Muscle layer of duodenum (tissue), 2 donors: ENCODE results near the gene ANKRD10.
A peak's percentile ranks its signal among the peaks of the same experiment; 100 is the strongest.

Experiments
- H3K27ac ChIP-seq: one replicate; pipeline ENCODE4 v1.7.0; 2013; ENCODE audit warnings: mild to moderate bottlenecking, low read length
- H3K27me3 ChIP-seq: one replicate; pipeline ENCODE4 v1.7.0; 2013; ENCODE audit warnings: low read depth, mild to moderate bottlenecking, control low read depth, low read length
- H3K36me3 ChIP-seq, 2 donors: one replicate each; pipeline ENCODE4 v1.7.0; 2013; ENCODE audit warnings: low read length in 2 of 2, control low read depth in 1 of 2, mild to moderate bottlenecking in 1 of 2; ENCODE audit not compliant: insufficient read depth in 2 of 2, control insufficient read depth in 1 of 2
- H3K4me1 ChIP-seq, 2 donors: one replicate each; pipeline ENCODE4 v1.7.0; 2013; ENCODE audit warnings: low read length in 2 of 2, mild to moderate bottlenecking in 2 of 2, control low read depth in 1 of 2, moderate library complexity in 1 of 2; ENCODE audit not compliant: insufficient read depth in 2 of 2, control insufficient read depth in 1 of 2
- H3K4me3 ChIP-seq, 2 donors: one replicate each; pipeline ENCODE4 v1.7.0; 2013; ENCODE audit warnings: low read length in 2 of 2, low read depth in 1 of 2, mild to moderate bottlenecking in 1 of 2
- H3K9me3 ChIP-seq, 2 donors: one replicate each; pipeline ENCODE4 v1.7.0; 2013; ENCODE audit warnings: low read length in 2 of 2, control low read depth in 1 of 2, mild to moderate bottlenecking in 1 of 2; ENCODE audit not compliant: control insufficient read depth in 1 of 2
- donor health status: healthy.

The ANKRD10 gene

DNA sequence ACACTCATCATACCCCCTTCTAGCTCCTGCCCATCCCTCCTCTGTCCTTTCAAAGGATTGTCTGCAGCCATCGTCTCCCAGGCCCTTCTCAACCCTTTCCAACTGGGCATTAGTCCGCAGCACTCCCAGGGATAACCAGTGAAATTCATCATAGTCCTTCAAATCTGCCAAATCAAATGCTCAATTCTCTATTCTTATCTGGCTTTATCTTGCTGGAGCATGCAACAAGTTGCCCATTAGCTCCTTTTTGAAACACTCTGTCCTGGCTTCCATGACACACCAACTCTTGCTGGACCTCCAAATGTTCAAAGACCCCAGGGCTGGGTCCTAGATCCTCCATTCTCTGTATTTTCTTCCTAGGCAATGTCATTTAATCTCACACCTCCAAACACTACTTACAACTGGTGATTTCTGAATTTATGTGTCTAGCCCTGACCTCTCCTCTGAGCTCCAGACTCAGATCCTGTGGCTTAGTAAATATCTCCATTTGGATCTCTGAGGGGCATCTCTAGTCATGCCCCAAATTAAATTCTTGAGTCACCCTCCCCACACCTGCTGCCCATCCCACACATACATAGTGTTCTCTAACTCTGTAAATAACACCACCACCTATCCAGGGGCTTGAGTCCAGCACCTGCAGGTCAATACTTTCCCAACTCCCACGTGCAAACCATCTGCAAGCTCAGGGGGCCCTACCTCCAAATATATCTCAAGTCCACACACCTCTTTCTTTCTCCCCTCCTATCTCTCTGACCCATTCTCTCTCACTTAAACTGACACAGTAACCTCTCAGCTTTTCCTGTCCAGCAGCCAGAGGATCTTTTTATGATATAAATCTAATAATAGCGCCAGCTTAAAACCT is 9.1 kb upstream of the ANKRD10 start:
- Histone ChIP-seq H3K36me3 (no peaks in the 10 kb centered on the region), H3K4me1 (no peaks in the 10 kb centered on the region), H3K27ac (no peak overlapping the region), H3K9me3 (no peaks in the 10 kb centered on the region), H3K27me3 (no peaks in the 10 kb centered on the region), H3K4me3 (no peak overlapping the region)

DNA sequence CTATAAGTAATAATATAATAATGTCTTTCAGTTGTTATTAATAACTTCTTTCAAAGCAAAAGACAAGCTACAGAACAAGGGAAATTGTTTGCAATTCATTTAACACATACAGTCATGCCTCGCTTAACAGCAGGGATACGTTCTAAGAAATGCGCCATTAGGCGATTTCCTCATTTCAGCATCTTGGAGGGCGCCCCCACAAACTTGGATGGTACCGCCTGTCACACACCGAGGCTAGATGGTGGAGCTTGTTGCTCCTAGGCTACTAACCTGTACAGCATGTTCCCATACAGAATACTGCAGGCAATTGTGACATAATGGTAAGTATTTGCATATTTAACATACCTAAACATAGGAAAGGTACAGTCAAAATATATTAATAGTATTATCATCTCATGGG is 8.2 kb upstream of the ANKRD10 start:
- no peak overlapping the region for H3K27ac ChIP-seq
- H3K4me1 ChIP-seq: no peaks in the 10 kb centered on the region
- no peaks in the 10 kb centered on the region for H3K27me3 ChIP-seq
- no peak overlapping the region for H3K4me3 ChIP-seq
- no peaks in the 10 kb centered on the region for H3K9me3 ChIP-seq
- no peaks in the 10 kb centered on the region for H3K36me3 ChIP-seq

DNA sequence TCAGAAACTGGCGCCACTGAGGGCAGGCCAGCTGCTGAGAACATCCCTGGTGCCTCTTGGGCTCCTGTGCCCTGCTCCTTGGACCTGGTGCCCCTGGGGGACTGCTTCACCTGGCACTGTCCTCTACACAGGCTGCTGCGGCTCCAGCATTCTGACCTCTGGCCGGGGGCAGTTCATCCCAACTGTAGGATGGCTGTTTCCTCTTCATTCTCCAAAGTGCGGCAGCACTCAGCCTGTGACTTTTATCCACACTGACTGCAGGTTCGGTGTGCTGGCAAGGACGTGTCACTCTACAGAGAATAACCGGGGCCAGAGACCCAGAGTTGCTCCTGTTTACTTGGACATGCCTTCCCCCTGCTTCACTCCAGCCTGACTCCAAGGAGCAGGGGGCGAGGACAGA is 7.6 kb upstream of the ANKRD10 start:
- Histone ChIP-seq H3K4me1 (no peaks in the 10 kb centered on the region), H3K4me3 (no peak overlapping the region), H3K9me3 (no peaks in the 10 kb centered on the region), H3K27me3 (no peaks in the 10 kb centered on the region), H3K36me3 (no peaks in the 10 kb centered on the region), H3K27ac (no peak overlapping the region)

DNA sequence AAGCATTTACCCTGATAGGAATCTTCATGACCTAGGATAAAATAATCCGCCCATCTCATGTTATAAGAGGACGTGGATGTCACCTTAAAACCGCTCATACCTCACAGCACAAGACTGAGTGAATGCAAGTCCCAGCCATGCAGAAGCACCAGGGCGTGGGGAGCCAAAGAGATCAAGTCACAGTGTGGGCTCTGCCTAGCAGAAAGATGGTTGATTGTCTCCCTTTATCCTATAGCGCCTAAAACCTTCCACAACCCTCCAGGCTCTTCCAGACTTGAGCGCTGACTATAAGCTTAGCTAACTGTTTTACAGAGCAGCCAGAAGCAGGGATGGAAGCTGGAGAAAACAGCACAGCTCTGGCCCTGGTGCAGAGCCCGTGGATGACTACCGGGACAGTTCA is 6.8 kb upstream of the ANKRD10 start:
- H3K9me3 ChIP-seq: no peaks in the 10 kb centered on the region
- H3K27me3 ChIP-seq: no peaks in the 10 kb centered on the region
- H3K4me1 ChIP-seq: no peaks in the 10 kb centered on the region
- H3K36me3 ChIP-seq: peaks cover 0 to 1% of the 10 kb centered on the region in 2 donors
- H3K27ac ChIP-seq: no peak overlapping the region
- H3K4me3 ChIP-seq: no peak overlapping the region

DNA sequence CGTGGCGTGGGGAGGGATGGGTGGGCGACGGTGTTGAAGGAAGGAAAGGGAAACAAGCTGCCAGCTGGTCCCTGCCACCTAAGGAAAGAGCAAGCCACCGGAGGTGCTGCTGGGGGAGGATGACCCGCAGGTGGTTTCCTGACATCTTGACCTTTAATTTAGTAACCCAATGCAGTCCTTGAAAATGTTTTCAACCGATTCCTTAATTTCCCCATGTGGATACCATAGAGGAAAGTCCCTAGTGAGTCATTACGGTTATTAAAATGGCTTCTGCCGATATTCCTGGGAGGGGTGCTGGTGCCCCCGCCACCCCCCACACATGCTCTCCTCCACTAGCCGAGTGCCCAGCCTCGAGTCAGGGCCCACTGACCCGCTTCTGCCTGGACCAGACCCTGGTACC is 6.3 kb upstream of the ANKRD10 start:
- peaks cover 0 to 5% of the 10 kb centered on the region in 2 donors for H3K36me3 ChIP-seq
- H3K27ac ChIP-seq: no peak overlapping the region
- no peak overlapping the region for H3K4me3 ChIP-seq
- H3K9me3 ChIP-seq: no peaks in the 10 kb centered on the region
- H3K27me3 ChIP-seq: no peaks in the 10 kb centered on the region
- H3K4me1 ChIP-seq: no peaks in the 10 kb centered on the region

DNA sequence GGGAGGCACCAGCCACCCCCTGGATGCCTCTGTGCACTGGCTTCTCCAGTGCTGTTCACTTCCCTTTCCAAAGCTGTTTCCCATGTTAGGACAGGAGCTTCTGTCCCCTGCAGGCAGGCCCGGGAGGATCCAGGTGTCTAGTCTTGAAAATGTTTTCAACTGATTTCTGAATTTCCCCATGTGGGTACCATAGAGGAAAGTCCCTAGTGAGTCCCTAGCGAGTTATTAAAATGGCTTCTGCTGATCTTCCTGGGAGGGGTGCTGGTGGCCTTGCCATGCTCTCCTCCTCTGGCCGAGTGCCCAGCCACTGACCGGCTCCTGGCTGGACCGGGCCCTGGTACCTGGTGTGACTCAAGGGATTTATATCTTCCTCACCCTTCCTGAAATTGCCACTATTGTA is 5.2 kb upstream of the ANKRD10 start:
- Histone ChIP-seq H3K27ac (no peak overlapping the region), H3K36me3 (peaks cover 0 to 13% of the 10 kb centered on the region in 2 donors), H3K9me3 (no peaks in the 10 kb centered on the region), H3K4me1 (no peaks in the 10 kb centered on the region), H3K27me3 (no peaks in the 10 kb centered on the region), H3K4me3 (no peak overlapping the region)

DNA sequence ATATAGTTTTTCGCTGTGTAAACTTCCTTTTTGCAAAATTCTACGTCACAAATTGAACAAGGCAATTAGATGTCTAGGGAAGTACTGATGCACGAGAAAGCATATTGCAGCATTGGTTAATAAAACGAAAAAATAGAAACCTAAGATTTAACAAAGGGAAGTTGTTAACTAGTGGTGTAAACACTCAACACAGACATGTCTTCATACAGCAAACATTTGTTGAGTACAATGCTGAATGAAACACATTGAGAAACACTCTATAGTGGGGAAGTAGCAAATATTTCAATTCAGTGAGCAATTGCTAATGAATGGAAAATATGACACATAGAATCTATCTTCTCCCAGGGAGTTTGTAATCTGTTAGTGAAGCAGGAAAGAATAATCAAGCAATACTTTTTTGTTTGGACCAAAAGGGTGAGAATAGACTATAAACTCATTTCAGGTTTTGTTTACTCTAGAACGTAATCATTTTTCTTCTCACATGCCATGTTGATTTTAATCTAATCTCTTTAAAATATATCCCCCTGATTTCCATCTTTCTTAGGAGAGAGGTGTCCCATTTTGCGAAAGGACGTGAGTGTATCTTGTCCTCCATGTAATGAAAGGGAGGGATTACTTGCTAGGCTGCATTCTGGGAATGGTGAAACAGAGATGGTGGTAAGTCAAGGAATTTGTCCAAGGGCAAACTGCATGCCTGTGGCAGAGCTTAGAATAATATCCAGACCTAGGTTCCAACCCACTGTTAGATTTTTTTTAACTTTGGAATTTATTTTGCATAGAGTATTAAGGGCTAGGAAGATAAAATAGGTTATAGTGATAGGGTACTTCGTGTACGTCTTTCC is 1.7 kb upstream of the ANKRD10 start:
- Histone ChIP-seq H3K36me3 (peaks cover 0 to 18% of the 10 kb centered on the region in 2 donors), H3K27ac (peak overlapping the region; percentile 100), H3K4me1 (peaks cover 13 to 21% of the 10 kb centered on the region in 2 donors), H3K4me3 (peak overlapping the region; percentile 65 to 81), H3K9me3 (no peaks in the 10 kb centered on the region), H3K27me3 (no peaks in the 10 kb centered on the region)

DNA sequence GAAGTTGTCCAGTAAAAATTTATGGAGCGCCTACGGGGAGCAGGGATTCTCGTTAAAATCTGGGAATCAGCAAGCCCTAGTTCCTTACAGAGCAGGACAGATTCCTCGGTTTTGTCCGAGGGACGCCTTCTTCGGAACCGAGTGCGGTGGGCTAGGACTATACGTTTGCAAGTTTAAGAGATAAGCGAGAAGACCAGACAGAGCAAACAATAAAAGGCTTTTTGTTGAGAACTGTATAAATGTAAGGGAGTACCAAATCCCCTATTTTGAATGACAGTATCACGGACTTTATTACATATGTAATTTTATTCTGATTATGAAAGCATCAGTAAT is 971 bp upstream of the ANKRD10 start:
- Histone ChIP-seq H3K27ac (peak overlapping the region; percentile 100), H3K27me3 (no peaks in the 10 kb centered on the region), H3K36me3 (peaks cover 0 to 18% of the 10 kb centered on the region in 2 donors), H3K4me3 (peak overlapping the region; percentile 65 to 81), H3K9me3 (no peaks in the 10 kb centered on the region), H3K4me1 (peaks cover 13 to 23% of the 10 kb centered on the region in 2 donors)

- Histone ChIP-seq H3K36me3 (peaks cover 8 to 20% of the 10 kb centered on the region in 2 donors), H3K4me3 (peak overlapping the region; percentile 80 to 93), H3K27me3 (no peaks in the 10 kb centered on the region), H3K9me3 (no peaks in the 10 kb centered on the region), H3K27ac (peak overlapping the region; percentile 95), H3K4me1 (peaks cover 23 to 35% of the 10 kb centered on the region in 2 donors)
Observed at GRCh38 chr13:110914331-110915056, 375 bp downstream of the ANKRD10 start.

GRCh38 chr13:110914081-110914330 is 863 bp downstream of the ANKRD10 start:
- Histone ChIP-seq H3K4me3 (peak overlapping the region; percentile 80 to 93), H3K4me1 (peaks cover 28 to 40% of the 10 kb centered on the region in 2 donors), H3K27me3 (no peaks in the 10 kb centered on the region), H3K36me3 (peaks cover 13 to 25% of the 10 kb centered on the region in 2 donors), H3K27ac (peak overlapping the region; percentile 95), H3K9me3 (no peaks in the 10 kb centered on the region)
